SW 1271 (cell line): ENCODE measurements around the gene CHMP4A.
A peak's percentile ranks its signal among the peaks of the same experiment; 100 is the strongest.
"Not testable (repeated sequence)": the region's sequence is repeated elsewhere in the genome, so short reads cannot be mapped to it uniquely, and the experiment has no call there.

Experiments used
- DNase-seq, 2 experiments: peaks; one replicate each; lab custom pipeline; 2025; lab: John Stamatoyannopoulos, UW

CHMP4A gene

GRCh38 chr14:24224618-24225071 is 11.4 kb upstream of the CHMP4A start:
- DNase-seq, result peak; percentile 75 to 92

- DNase-seq, result not testable (repeated sequence)
These were observed 9.7 kb upstream of the CHMP4A start for GRCh38 chr14:24222987-24223386.

GRCh38 chr14:24219521-24219920 is 6.2 kb upstream of the CHMP4A start:
- no peak for DNase-seq

- DNase-seq, result no peak
These were observed 5.8 kb upstream of the CHMP4A start for GRCh38 chr14:24219080-24219479.

GRCh38 chr14:24216876-24217275 is 3.6 kb upstream of the CHMP4A start:
- DNase-seq, result not testable (repeated sequence)

- no peak for DNase-seq
These were observed 3.0 kb upstream of the CHMP4A start for GRCh38 chr14:24216345-24216699.

- peak; percentile 79 to 87 for DNase-seq
These were observed 2.4 kb upstream of the CHMP4A start, which contains the start of gene MDP1 for GRCh38 chr14:24215495-24216344. MDP1 (minus strand) TSS chr14:24216066; CDS start chr14:24215955, 111 bp downstream.

GRCh38 chr14:24213866-24214662 is 776 bp upstream of the CHMP4A start:
- DNase-seq, result no peak

GRCh38 chr14:24211311-24211710 is 2.0 kb downstream of the CHMP4A start:
- DNase-seq, result no peak

GRCh38 chr14:24207625-24208024 is 5.7 kb downstream of the CHMP4A start:
- no peak for DNase-seq

GRCh38 chr14:24207104-24207551 is 6.2 kb downstream of the CHMP4A start:
- no peak for DNase-seq

- no peak for DNase-seq
These were observed 6.8 kb downstream of the CHMP4A start for GRCh38 chr14:24206260-24207103.

- no peak for DNase-seq
These were observed 8.8 kb downstream of the CHMP4A start for GRCh38 chr14:24204163-24205146.

- DNase-seq, result not testable (repeated sequence)
These were observed 9.9 kb downstream of the CHMP4A start for GRCh38 chr14:24203249-24203886.

GRCh38 chr14:24202538-24202937 is 10.8 kb downstream of the CHMP4A start:
- not testable (repeated sequence) for DNase-seq

- DNase-seq, result no peak
These were observed 14.3 kb downstream of the CHMP4A start for GRCh38 chr14:24198814-24199524.

GRCh38 chr14:24197056-24197450 is 16.2 kb downstream of the CHMP4A start:
- DNase-seq, result no peak

GRCh38 chr14:24196071-24197055 is 16.9 kb downstream of the CHMP4A start:
- DNase-seq, result peak in 1 of 2 experiments; percentile 25
